ENCODE measurements around the gene CNOT1.
"Not testable (repeated sequence)": the region's sequence is repeated elsewhere in the genome, so short reads cannot be mapped to it uniquely, and the experiment has no call there.

Gene CNOT1

DNA sequence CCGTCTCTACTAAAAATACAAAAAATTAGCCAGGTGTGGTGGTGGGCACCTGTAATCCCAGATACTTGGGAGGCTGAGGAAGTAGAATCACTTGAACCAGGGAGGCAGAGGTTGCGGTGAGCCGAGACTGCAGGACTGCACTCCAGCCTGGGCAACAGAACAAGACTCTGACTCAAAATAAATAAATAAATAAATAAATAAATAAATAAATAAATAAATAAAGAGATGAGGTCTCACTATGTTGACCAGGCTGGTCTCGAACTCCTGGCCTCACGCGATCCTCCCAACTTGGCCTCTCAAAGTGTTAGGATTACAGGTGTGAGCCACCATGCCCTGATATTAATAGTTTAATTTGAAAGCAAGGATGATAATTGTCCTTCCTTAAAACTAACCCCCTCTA lies 7.4 kb upstream of the CNOT1 start:
- not testable (repeated sequence) for DNase-seq

DNA sequence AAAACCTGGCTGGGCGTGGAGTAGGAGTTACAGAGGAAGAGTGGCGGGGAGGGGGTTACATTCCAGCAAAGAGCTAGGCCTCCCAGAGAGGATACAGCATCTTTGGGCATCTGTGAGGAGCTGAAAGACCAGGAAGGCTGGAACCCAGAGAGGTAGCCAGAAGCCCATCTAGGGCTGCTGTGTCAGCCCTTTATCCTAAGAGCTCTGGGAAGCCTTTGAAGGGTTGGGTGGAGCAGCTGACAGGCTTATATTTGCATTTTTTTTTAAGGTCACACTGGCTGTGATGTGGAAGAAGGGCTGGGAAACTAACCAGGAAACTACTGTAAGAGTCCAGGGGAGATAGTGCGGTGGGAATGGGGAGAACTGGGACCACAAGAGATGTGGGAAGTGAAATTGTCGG lies 6.8 kb upstream of the CNOT1 start:
- no peak for DNase-seq

DNA sequence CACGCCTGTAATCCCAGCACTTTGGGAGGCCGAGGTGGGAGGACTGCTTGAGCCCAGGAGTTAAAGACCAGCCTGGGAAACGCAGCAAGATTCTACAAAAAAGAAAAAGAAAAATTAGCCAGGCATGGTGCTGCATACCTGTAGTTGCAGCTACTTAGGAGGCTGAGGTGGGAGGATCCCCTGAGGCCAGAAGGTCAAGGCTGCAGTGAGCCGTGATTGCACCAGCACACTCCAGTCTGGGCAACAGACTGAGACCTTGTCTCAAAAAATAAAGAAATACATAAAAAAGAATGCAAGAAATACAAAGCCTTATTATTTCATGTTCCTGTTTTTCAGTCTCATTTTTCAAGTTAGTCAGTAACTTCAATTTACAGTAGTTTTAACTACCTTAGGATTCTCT lies 5.9 kb upstream of the CNOT1 start:
- DNase-seq = no peak

DNA sequence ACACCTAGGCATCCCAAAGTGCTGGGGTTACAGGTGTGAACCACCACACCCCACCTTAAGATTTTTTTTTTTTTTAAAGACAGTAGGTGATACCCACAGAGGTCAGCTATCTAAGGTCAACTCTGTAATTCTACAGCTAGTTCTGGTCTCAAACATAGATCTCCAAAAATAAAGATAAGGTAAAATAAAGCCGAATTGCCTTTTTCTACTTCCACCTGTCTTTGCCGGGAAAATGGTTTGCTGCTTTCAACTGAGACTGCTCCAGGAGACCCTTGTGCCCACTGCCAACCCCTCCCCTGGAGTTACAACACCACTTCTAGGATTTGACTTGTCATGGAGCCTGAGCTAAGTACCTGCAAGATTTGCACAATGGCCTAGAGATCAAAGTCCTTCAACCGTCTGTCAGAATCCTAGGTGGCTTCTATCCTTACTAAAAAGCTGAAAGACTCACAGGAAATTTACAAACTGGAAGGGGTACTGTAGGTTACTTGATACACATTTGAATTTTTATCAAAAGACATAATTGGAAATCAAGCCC lies 4.7 kb upstream of the CNOT1 start:
- DNase-seq = no peak

GRCh38 chr16:58628845-58629732 lies 537 bp downstream of the CNOT1 start:
- DNase-seq = peak; percentile 5

DNA sequence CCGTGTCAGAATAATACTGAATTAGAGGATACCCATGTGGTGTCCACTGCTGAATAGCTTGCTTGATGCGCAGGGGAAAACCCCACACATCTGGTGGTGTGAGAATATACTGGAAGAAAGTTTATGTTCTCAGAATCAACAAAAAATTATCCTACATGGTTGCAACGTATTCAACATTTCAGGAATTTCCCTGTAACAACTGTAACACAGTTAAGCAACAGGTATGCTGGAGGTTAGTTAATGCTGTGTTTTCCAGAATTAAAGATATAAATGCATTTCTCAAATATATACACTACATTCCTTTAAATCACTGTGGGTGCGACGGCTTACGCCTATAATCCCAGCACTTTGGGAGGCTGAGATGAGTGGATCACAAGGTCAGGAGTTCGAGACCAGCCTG lies 5.4 kb downstream of the CNOT1 start:
- DNase-seq = no peak

DNA sequence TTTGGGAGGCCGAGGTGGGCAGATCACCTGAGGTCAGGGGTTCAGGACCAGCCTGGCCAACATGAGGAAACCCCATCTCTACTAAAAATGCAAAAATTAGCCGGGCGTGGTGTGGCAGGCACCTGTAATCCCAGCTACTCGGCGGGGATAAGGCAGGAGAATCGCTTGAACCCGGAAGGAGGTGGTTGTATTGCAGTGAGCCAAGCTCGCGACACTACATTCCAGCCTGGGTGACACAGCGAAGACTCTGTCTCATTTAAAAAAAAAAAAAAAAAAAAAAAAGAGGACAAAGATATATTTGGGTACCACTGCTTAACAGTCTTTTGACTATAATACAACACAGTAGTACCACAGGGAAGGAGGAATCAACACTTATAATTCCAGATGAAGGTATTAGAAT lies 9.2 kb downstream of the CNOT1 start:
- DNase-seq = no peak

- no peak for DNase-seq
Measured at GRCh38 chr16:58615280-58615679, 14.3 kb downstream of the CNOT1 start.

DNA sequence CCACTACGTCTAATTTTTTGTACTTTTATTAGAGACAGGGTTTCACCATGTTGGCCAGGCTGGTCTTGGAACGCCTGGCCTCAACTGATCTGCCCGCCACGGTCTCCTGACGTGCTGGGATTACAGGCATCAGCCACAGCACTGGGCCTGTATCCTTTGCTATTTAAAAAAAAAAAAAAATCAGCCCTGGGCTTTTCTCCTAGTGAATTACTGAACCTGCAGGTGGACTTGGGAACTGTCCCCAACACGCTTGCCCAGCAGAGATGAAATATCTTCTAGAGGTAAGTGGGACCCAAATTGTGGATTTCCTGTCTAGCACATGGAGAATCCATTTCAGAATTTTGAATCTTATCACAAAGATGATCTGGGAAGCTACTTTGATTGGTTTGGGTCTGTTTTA lies 14.8 kb downstream of the CNOT1 start:
- DNase-seq = no peak

- no peak for DNase-seq
Measured at GRCh38 chr16:58614212-58614611, 15.4 kb downstream of the CNOT1 start.

- DNase-seq = not testable (repeated sequence)
Measured at GRCh38 chr16:58612965-58613364, 16.7 kb downstream of the CNOT1 start.

- no peak for DNase-seq
Measured at GRCh38 chr16:58608601-58609136, 21.0 kb downstream of the CNOT1 start.

DNA sequence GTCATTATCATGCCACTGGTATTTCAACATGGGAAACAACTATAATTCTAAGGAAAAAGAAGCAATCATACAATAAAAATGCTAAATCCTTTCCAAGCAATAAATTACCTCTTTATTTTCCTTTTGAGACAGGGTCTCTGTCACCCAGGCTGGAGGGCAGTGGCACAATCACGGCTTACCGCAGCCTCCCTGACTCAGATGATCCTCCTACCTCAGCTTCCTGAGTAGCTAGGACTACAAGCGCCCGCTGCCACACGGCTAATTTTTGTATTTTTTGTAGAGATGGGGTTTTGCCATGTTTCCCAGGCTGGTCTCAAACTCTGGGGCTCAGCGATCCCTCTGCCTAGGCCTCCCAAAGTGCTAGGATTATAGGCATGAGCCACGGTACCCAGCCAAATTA lies 24.1 kb downstream of the CNOT1 start:
- DNase-seq = no peak

DNA sequence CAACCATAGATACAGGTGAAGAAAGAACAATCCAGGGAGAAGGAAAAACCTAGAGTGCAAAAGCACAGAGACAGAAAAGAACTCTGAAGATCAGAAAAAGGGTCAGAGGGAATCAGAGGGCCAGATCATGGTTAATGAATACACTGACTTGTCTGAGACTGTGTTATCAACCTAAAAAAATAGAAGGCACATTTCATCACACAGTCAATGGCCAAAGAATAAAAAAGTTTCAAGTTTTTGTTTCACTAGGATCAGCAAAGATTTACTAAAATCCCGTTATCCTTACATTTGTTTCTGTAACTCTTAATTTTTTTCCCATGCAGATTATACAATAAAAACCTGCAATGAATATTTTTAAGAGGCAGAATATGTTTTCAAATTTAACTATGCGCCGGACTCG lies 38.5 kb downstream of the CNOT1 start:
- DNase-seq = no peak

- no peak for DNase-seq
Measured at GRCh38 chr16:58589326-58589905, 40.2 kb downstream of the CNOT1 start.

DNA sequence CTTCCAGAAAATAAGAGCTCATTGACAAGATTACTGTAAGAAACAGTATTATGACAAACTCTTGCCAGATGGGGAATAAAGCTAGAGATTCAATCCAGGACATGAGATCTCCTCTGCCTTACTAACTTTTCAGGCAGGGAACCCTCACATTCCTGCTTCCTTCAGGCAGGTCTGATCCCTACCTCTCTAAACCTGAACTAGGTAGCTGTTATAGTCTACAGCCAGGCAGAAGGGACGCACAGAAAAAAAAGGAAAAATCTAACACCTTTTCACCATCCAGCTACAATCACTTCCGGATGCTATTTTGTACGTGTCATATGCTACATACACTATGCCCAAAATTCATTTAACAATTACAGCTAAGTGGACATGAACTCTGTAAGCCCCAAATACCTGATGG lies 41.2 kb downstream of the CNOT1 start:
- DNase-seq = no peak

DNA sequence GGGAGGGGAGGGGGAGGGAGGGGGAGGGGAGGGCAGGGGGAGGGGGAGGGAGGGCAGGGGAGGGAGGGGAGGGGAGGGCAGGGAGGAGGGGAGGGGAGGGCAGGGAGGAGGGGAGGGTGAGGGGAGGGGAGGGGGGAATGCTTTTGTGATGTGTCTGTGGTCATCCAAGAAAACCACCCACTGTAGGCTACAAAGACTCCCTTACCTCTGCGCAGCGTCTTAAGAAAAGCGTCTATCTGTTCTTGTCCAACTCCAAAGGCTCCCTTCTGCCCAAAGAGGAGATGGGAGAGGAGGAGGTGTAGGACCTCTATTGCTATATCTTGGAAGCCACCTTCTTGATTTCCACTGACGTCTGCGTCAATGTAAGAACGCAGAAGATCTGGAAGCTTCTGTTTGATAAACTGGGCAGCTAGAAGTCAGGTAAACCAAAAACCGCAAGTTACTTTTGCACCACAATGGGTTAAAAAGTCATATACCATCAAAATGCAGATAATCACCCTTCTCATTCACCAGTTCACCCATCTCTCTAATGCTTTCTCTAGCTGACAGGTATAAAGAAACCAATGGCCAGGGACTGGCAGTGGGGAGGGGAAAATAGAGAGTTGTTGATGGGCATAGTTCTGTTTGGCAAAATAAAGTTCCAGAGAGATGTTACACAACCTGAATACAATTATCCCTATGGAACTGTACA lies 43.1 kb downstream of the CNOT1 start:
- DNase-seq = no peak

DNA sequence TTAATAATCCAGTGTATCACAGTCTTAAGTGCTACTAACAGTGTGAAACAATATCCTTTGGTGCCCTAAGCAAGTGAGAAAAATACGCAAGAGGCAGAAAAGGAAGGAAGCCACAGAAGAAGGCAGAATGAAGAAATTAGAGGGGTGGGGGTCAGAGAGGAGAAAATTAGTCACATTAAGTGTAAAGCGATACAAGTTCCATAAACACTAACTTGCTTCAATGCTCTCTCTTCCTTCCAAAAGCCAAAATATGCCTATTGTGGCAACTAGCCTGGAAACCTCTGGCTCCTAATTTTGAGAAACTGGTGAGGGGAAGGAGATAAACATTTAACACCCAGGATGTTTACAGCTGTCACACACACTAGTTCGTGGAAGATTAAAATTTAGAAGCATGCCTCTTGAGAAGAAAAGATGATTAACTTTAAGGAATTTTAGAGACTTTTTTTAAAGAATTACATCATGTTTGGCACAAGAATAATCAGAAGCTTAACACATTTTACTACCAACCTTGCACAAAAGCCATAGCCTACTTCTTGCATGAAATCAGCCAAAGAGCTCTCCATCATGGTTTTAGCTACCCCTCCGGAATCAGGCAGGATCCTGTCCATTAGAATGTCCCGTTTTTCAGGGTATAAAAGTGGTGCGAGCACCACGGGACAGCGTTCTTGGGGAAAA lies 44.7 kb downstream of the CNOT1 start:
- no peak for DNase-seq

- no peak for DNase-seq
Measured at GRCh38 chr16:58582971-58583765, 46.5 kb downstream of the CNOT1 start.

DNA sequence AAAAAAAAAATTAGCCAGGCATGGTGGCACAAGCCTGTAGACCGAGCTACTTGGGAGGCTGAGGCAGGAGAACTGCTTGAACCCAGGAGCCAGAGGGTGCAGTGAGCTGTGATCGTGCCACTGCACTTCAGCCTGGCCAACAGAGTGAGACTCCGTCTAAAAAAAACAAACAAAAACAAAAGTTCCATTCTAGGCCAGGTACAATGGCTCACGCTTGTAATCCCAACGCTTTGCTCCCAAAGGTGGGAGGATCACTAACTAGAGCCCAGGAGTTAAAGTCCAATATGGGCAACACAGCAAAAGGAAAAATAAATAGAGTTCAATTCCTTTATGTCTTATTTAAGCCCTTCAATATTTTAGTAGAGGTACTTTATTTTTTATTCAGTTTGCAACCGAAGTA lies 47.5 kb downstream of the CNOT1 start:
- no peak for DNase-seq

GRCh38 chr16:58579587-58579986 lies 50.0 kb downstream of the CNOT1 start:
- no peak for DNase-seq

DNA sequence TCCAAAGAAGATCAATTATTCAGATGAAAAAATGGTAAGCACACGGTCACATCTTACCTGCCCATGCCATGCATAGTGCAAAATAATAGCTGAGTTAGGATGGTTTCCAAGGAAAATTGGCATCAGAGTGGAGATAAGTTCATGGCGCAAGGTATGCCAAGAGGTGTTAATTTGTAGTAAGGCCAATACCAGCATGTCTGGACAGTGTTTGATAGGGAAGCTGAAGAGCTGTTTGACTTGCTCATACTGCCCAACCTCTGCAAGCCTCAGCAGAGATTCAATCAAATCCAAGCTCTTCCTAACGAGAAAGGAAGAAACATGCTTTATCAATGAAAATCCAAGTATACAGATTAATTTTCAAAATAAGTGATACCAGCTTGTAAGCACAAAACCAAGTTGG lies 51.0 kb downstream of the CNOT1 start:
- no peak for DNase-seq

Measured in NCI-H1092 (cell line).